Bronchus fibroblast of lung (primary cell): ENCODE results near the gene TAF11L4. TPM values are rescaled to one million over a fixed set of nuclear protein-coding genes. Genes with fewer than 3 reads are reported as not detected.

Experiments used
- total RNA-seq: library from RNA; depleted of rRNA; stranded (reverse); fragments of >200 nt; gene quantifications from 2 replicates; pipeline ENCODE4 v1.2.3, GENCODE V29; 2015

Gene TAF11L4
- not detected in 2 replicates for total RNA-seq

GRCh38 chr5:17521501-17521900 lies at the start of gene TAF11L4:
TSS of gene TAF11L4 (plus strand) at chr5:17521801.

GRCh38 chr5:17497931-17498330 lies 23.7 kb upstream of the TAF11L4 start, which contains the start of gene TAF11L2:
TSS of gene TAF11L2 (plus strand) at chr5:17498231.

GRCh38 chr5:17518067-17518466 lies 3.5 kb upstream of the TAF11L4 start, which contains the start of gene TAF11L3:
TSS of gene TAF11L3 (plus strand) at chr5:17518367.

GRCh38 chr5:17524935-17525334 lies 3.3 kb downstream of the TAF11L4 start, which contains the start of gene TAF11L5:
TSS of gene TAF11L5 (plus strand) at chr5:17525235.

GRCh38 chr5:17528369-17528768 lies 6.8 kb downstream of the TAF11L4 start, which contains the start of gene TAF11L6:
TSS of gene TAF11L6 (plus strand) at chr5:17528669.

Other genes with a start within 250 kb of the TAF11L4 start
- gene TAF11L2, start 23.6 kb upstream of the TAF11L4 start, total RNA-seq, result not detected in 2 replicates
- not detected in 2 replicates for gene TAF11L3, start 3.4 kb upstream of the TAF11L4 start, total RNA-seq
- gene TAF11L5, start 3.4 kb downstream of the TAF11L4 start, total RNA-seq, result not detected in 2 replicates
- gene TAF11L6, start 6.9 kb downstream of the TAF11L4 start, total RNA-seq, result not detected in 2 replicates
- not detected in 2 replicates for gene TAF11L7, start 64.0 kb downstream of the TAF11L4 start, total RNA-seq
- not detected in 2 replicates for gene TAF11L8, start 69.2 kb downstream of the TAF11L4 start, total RNA-seq
- gene TAF11L9, start 72.6 kb downstream of the TAF11L4 start, total RNA-seq, result not detected in 2 replicates
- gene TAF11L10, start 76.0 kb downstream of the TAF11L4 start, total RNA-seq, result not detected in 2 replicates
- not detected in 2 replicates for gene TAF11L11, start 82.4 kb downstream of the TAF11L4 start, total RNA-seq
- not detected in 2 replicates for gene TAF11L12, start 88.6 kb downstream of the TAF11L4 start, total RNA-seq
- gene TAF11L13, start 110.3 kb downstream of the TAF11L4 start, total RNA-seq, result not detected in 2 replicates
- not detected in 2 replicates for gene TAF11L14, start 112.7 kb downstream of the TAF11L4 start, total RNA-seq